Measurements from ENCODE around the gene LIMCH1.

Gene LIMCH1

GRCh38 chr4:41572516-41572915 lies 34.6 kb downstream of the LIMCH1 start:
- no peak for DNase-seq

GRCh38 chr4:41572956-41573355 lies 35.0 kb downstream of the LIMCH1 start:
- no peak for DNase-seq

- no peak for DNase-seq
Observed at GRCh38 chr4:41573502-41574001, 35.6 kb downstream of the LIMCH1 start.

- DNase-seq: no peak
Observed at GRCh38 chr4:41575207-41575606, 37.2 kb downstream of the LIMCH1 start.

GRCh38 chr4:41575665-41576064 lies 37.7 kb downstream of the LIMCH1 start:
- DNase-seq: no peak

GRCh38 chr4:41579043-41579442 lies 41.1 kb downstream of the LIMCH1 start:
- DNase-seq: no peak

- DNase-seq: no peak
Observed at GRCh38 chr4:41579526-41579925, 41.6 kb downstream of the LIMCH1 start.

- DNase-seq: no peak
Observed at GRCh38 chr4:41580007-41580406, 42.0 kb downstream of the LIMCH1 start.

GRCh38 chr4:41586675-41587225 lies 48.8 kb downstream of the LIMCH1 start:
- no peak for DNase-seq

- DNase-seq: no peak
Observed at GRCh38 chr4:41587286-41587685, 49.3 kb downstream of the LIMCH1 start.

GRCh38 chr4:41590591-41590990 lies 52.6 kb downstream of the LIMCH1 start:
- DNase-seq: no peak

- no peak for DNase-seq
Observed at GRCh38 chr4:41594432-41594831, 56.5 kb downstream of the LIMCH1 start.

- DNase-seq: no peak
Observed at GRCh38 chr4:41597494-41597893, 59.5 kb downstream of the LIMCH1 start.

GRCh38 chr4:41598580-41598979 lies 60.6 kb downstream of the LIMCH1 start:
- DNase-seq: no peak

- DNase-seq: no peak
Observed at GRCh38 chr4:41599192-41599786, 61.3 kb downstream of the LIMCH1 start.

- no peak for DNase-seq
Observed at GRCh38 chr4:41600243-41600912, 62.4 kb downstream of the LIMCH1 start.

GRCh38 chr4:41601025-41601424 lies 63.1 kb downstream of the LIMCH1 start:
- DNase-seq: no peak

- DNase-seq: no peak
Observed at GRCh38 chr4:41602113-41602512, 64.2 kb downstream of the LIMCH1 start.

GRCh38 chr4:41602886-41603498 lies 65.0 kb downstream of the LIMCH1 start:
- no peak for DNase-seq

GRCh38 chr4:41609851-41610250 lies 71.9 kb downstream of the LIMCH1 start:
- no peak for DNase-seq

- no peak for DNase-seq
Observed at GRCh38 chr4:41610474-41610873, 72.5 kb downstream of the LIMCH1 start.

- DNase-seq: no peak
Observed at GRCh38 chr4:41611124-41611838, 73.3 kb downstream of the LIMCH1 start.

All from activated gamma-delta T cell (primary cell).